Large intestine (tissue), 3 donors: ENCODE data around the gene CLEC11A. TPM values are rescaled to one million over a fixed set of nuclear protein-coding genes. Genes with fewer than 3 reads are reported as not detected.
"Not testable (repeated sequence)": the region's sequence is repeated elsewhere in the genome, so short reads cannot be mapped to it uniquely, and the experiment has no call there.

Source experiments
- DNase-seq, 2 donors: peaks; one replicate each; pipeline versions ENCODE4 v3.0.0 to v3.0.0-alpha.2; 2013
- H3K27ac ChIP-seq: one replicate; pipeline ENCODE4 v1.5.1; 2013; ENCODE audit warnings: low read length
- H3K27me3 ChIP-seq: 2 replicates; pipeline ENCODE4 v1.6.1; 2013; ENCODE audit warnings: low read length; ENCODE audit not compliant: control insufficient read depth, insufficient read depth
- H3K36me3 ChIP-seq: 2 replicates; pipeline ENCODE4 v1.6.1; 2013; ENCODE audit warnings: low read length; ENCODE audit not compliant: control insufficient read depth, insufficient read depth
- H3K4me1 ChIP-seq: one replicate; pipeline ENCODE4 v1.6.1; 2013; ENCODE audit warnings: low read length; ENCODE audit not compliant: control insufficient read depth, insufficient read depth
- H3K4me3 ChIP-seq: one replicate; pipeline ENCODE4 v1.5.1; 2013; ENCODE audit warnings: low read length
- H3K9me3 ChIP-seq: one replicate; pipeline ENCODE4 v1.6.1; 2013; ENCODE audit warnings: mild to moderate bottlenecking, low read depth, low read length, moderate library complexity; ENCODE audit not compliant: control insufficient read depth
- WGBS: methylation state at CpG from one replicate; pipeline ENCODE4 v1.1.5; 2013; ENCODE audit warnings: low lambda C conversion rate; ENCODE audit not compliant: insufficient coverage; 5-methylcytosine and 5-hydroxymethylcytosine counted together
- polyA plus RNA-seq: library from polyadenylated mRNA; unstranded; fragments of 120-200 nt; gene quantifications from one replicate; pipeline ENCODE4 v1.2.1, GENCODE V29; 2013

CLEC11A gene
- polyA plus RNA-seq, 1 donor = 14.6 TPM

DNA sequence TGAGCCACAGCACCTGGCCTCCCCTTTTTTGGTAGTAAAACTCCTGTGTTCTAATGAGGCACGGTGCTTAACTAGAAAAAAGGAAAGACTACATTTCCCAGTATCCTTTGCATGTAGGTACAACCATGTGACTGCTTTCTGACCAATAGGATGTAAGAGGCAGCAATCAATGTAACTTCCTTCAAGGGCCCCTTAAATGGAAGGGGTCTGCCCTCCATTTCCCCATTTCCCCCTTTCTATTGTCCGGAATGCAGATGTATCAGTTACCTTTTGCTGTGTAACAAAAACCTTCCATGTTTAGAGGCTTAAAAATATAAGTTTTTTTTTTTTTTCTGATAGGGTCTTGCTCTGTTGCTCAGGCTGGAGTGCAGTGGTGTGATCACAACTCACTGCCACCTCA, 49.3 kb downstream of the CLEC11A start:
- no peaks in the 10 kb centered on the region for H3K4me1 ChIP-seq
- H3K36me3 ChIP-seq = no peaks in the 10 kb centered on the region
- H3K9me3 ChIP-seq = no peaks in the 10 kb centered on the region
- DNase-seq = no peak
- no peak overlapping the region for H3K4me3 ChIP-seq
- no CpG with 5 or more reads among the region's 2 CpGs for WGBS
- H3K27me3 ChIP-seq = peaks cover 9% of the 10 kb centered on the region
- no peak overlapping the region for H3K27ac ChIP-seq

DNA sequence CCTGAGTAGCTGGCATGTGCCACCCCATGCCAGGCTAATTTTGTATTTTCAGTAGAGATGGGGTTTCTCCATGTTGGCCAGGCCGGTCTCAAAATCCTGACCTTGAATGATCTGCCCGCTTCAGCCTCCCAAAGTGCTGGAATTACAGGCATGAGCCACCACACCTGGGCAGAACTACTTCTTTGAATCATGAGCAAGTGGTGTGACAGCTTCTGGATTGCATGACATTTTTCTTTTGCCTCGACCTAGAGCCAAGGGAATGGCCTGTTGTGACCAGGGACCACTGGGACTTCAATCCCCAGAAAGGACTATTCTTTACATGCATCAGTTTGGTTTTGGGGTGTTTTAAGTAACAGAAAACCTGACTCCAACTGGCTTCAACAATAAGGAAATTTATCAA, 49.7 kb downstream of the CLEC11A start:
- not testable (repeated sequence) for DNase-seq, H3K9me3 ChIP-seq, H3K4me3 ChIP-seq, H3K36me3 ChIP-seq, H3K27ac ChIP-seq, H3K4me1 ChIP-seq
- no CpG with 5 or more reads among the region's 3 CpGs for WGBS
- H3K27me3 ChIP-seq = peaks cover 13% of the 10 kb centered on the region

DNA sequence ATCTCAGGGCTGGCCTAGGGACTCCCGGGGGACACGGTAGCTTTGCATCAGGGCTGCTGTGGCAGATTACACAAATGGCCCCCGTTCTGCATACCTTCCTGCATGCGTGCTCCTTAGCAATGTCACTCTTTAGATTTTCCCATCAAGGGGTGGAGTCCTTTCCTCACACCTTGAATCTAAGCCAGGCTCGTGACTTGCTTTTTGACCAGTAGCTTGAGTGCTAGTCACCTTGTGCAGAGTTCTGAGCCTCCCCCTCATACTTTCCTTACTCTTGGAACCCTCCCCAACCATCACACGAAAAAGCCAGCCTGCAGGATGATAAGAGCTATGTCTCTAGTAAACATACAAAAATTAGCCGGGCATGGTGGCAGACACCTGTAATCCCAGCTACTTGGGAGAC, 50.3 kb downstream of the CLEC11A start:
- no CpG with 5 or more reads among the region's 7 CpGs for WGBS
- H3K4me1 ChIP-seq, H3K36me3 ChIP-seq, DNase-seq, H3K4me3 ChIP-seq, H3K27ac ChIP-seq, H3K9me3 ChIP-seq: not testable (repeated sequence)
- peaks cover 19% of the 10 kb centered on the region for H3K27me3 ChIP-seq

Other genes starting within 250 kb of the CLEC11A start
- gene EMC10, start 246.9 kb upstream of the CLEC11A start, polyA plus RNA-seq = 142 TPM
- 2.7 TPM for gene GARIN5A, start 246.5 kb upstream of the CLEC11A start, polyA plus RNA-seq
- gene JOSD2, start 212.2 kb upstream of the CLEC11A start, polyA plus RNA-seq = 20.1 TPM
- 4.4 TPM for gene ASPDH, start 209.5 kb upstream of the CLEC11A start, polyA plus RNA-seq
- 6.9 TPM for gene LRRC4B, start 154.9 kb upstream of the CLEC11A start, polyA plus RNA-seq
- gene SYT3, start 83.5 kb upstream of the CLEC11A start, polyA plus RNA-seq = 0.93 TPM
- gene C19orf81, start 73.9 kb upstream of the CLEC11A start, polyA plus RNA-seq = 0.46 TPM
- gene SHANK1, start 3.6 kb upstream of the CLEC11A start, polyA plus RNA-seq = 3.2 TPM
- gene GPR32, start 47.1 kb downstream of the CLEC11A start, polyA plus RNA-seq = not detected
- gene ACP4, start 67.1 kb downstream of the CLEC11A start, polyA plus RNA-seq = 0.09 TPM
- 23.1 TPM for gene KLK1, start 100.4 kb downstream of the CLEC11A start, polyA plus RNA-seq
- 0.10 TPM for gene KLK15, start 110.2 kb downstream of the CLEC11A start, polyA plus RNA-seq
- 0.90 TPM for gene KLK3, start 131.6 kb downstream of the CLEC11A start, polyA plus RNA-seq
- gene KLK2, start 150.1 kb downstream of the CLEC11A start, polyA plus RNA-seq = 0.15 TPM
- gene KLK4, start 188.0 kb downstream of the CLEC11A start, polyA plus RNA-seq = not detected
- gene KLK5, start 229.7 kb downstream of the CLEC11A start, polyA plus RNA-seq = 1.6 TPM
- gene KLK6, start 246.2 kb downstream of the CLEC11A start, polyA plus RNA-seq = 0.58 TPM